Activated CD8-positive, alpha-beta T cell treated with anti-CD3 and anti-CD28 coated beads, Interleukin-2, amount 10 ng/mL, durations not matched to agents 7 days and 5 days (primary cell): ENCODE measurements around the gene BMP7. TPM values are rescaled to one million over a fixed set of nuclear protein-coding genes. Genes with fewer than 3 reads are reported as not detected.

Experiments
- ATAC-seq: fragments of 150-1000 bp; cut with Tn5 transposase; one replicate; pipeline ENCODE4 v1.10.0; 2021; ENCODE audit warnings: moderate library complexity
- CTCF ChIA-PET: fragments of 350-600 bp; sonication (Branson Sonifier 250); formaldehyde crosslinking; loops from one replicate; lab custom pipeline; 2021; ENCODE audit warnings: antibody characterized with exemption; lab: Charles Lee
- POLR2A ChIA-PET: fragments of 350-600 bp; sonication (Branson Sonifier 250); formaldehyde crosslinking; loops from one replicate; lab custom pipeline; 2021; ENCODE audit warnings: antibody characterized with exemption; lab: Charles Lee
- DNase-seq: peaks from one replicate; pipeline ENCODE4 v3.0.0-alpha.2; 2020
- H3K27ac Mint-ChIP-seq: one replicate; pipeline ENCODE4 v1.8.0; 2021; ENCODE audit warnings: mild to moderate bottlenecking, mixed read lengths
- H3K27me3 Mint-ChIP-seq: one replicate; pipeline ENCODE4 v1.8.0; 2021; ENCODE audit warnings: low read depth, mixed read lengths
- H3K36me3 Mint-ChIP-seq: one replicate; pipeline ENCODE4 v1.8.0; 2021; ENCODE audit warnings: low read depth, mixed read lengths
- H3K4me1 Mint-ChIP-seq: one replicate; pipeline ENCODE4 v1.8.0; 2021; ENCODE audit warnings: low read depth, mixed read lengths
- H3K4me3 Mint-ChIP-seq: one replicate; pipeline ENCODE4 v1.8.0; 2021; ENCODE audit warnings: mild to moderate bottlenecking, mixed read lengths
- H3K9me3 Mint-ChIP-seq: one replicate; pipeline ENCODE4 v1.8.0; 2022; ENCODE audit warnings: mixed read lengths; ENCODE audit not compliant: insufficient read depth
- total RNA-seq, 2 experiments: library from RNA; stranded (reverse); gene quantifications; one replicate each; pipeline ENCODE4 v1.2.3, GENCODE V29; 2021

The BMP7 gene
- total RNA-seq, 2 experiments from 2014 or later = not detected

DNA sequence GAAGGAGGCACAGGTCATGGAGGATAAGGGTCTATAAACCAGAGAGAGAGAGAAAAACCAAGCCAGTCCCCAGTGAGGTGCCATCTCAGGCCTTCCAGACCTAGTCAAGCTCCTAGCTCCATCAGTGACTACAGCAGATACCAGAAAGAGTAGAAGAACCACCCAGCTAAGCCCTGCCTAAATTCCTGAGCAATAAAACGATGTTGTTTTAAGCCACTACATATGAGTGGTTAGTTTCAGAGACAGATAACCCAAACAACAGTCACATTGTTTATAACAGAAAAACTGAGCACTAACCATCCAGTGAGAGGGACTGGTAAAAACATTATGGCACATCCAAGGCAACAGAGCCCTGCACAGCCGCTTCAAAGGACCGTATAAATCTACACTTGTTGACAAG, 59.2 kb downstream of the BMP7 start:
- DNase-seq (no peak), ATAC-seq (no peak)
- Mint-ChIP-seq H3K4me3 (no peak overlapping the region), H3K4me1 (no peaks in the 10 kb centered on the region), H3K27ac (no peak overlapping the region), H3K27me3 (no peaks in the 10 kb centered on the region), H3K9me3 (peaks cover 3% of the 10 kb centered on the region), H3K36me3 (no peaks in the 10 kb centered on the region)
- CTCF ChIA-PET = no interaction called here
- POLR2A ChIA-PET = no interaction called here

DNA sequence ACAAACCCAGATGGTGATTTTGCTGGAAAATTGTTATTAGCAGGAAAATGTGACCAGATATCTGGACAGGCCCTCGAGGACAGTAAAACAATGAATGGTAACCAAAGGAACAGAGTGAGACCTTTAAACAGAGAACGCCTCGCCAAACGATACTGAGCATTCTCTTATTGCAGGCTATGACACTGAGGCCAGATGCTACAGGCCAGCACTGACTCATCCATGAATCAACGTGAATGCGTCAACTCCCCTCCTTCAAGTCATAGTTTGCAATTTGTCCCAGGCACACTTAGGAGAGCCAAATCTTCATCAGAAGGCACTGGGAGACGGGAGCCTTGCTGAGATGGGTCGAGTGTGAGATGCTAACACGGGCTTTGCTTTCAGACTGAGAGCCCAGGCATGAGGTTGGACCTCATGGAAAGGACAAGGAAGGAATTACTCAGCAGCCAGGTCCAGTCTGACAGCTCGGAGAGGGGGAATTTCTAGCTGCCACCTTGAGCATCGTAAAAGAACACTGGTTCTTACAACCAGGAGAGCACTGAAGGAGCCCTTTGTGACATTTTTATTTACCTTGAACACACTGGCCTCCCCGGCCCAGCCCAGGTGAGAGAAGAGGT, 60.7 kb downstream of the BMP7 start:
- Mint-ChIP-seq H3K4me1 (no peaks in the 10 kb centered on the region), H3K36me3 (no peaks in the 10 kb centered on the region), H3K4me3 (no peak overlapping the region), H3K27ac (no peak overlapping the region), H3K27me3 (no peaks in the 10 kb centered on the region), H3K9me3 (peaks cover 3% of the 10 kb centered on the region)
- ATAC-seq (no peak), DNase-seq (no peak)
- ChIA-PET CTCF (no interaction called here), POLR2A (no interaction called here)

DNA sequence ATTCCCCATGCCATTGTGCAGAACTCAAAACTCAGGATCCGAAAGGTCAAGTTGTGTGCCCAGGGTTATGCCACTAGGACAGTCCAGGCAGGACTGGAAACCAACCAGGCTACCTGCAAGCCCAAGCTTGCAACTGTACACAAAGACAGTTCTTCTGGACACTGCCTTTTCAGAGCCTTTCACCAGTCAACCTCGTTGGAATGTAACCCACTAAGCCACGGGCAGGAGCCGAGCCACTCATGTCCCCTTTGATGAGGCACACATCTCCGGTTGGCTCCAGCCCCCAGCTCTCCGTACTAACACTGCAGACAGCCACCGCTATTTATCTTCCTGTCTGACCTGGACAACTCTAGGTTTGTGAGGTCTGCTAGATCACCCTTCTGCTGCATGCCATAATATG, 62.5 kb downstream of the BMP7 start:
- POLR2A ChIA-PET = no interaction called here
- no peak for ATAC-seq

DNA sequence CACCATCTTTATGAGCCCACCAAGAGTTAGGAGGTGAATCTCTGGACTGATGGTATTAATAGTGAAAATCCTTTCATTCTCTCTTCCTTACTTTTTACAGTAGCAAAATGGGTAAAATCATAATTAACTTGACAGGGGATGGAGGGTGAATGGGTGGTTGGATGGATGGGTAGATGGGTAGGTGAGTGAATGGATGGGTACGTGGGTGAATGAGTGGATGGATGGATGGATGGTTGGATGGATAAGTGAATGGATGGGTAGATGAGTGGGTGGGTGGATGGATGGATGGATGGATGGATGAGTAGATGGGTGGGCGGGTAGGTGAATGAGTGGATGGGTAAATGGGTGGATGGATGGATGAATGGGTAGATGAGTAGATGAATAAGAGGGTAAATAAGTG, 63.2 kb downstream of the BMP7 start:
- Mint-ChIP-seq H3K9me3 (peaks cover 3% of the 10 kb centered on the region), H3K27ac (no peak overlapping the region), H3K27me3 (no peaks in the 10 kb centered on the region), H3K4me3 (no peak overlapping the region), H3K4me1 (no peaks in the 10 kb centered on the region), H3K36me3 (no peaks in the 10 kb centered on the region)
- no peak for ATAC-seq
- ChIA-PET CTCF (no interaction called here), POLR2A (no interaction called here)
- no peak for DNase-seq

More for the DNA sequence above, 62.5 kb downstream of the BMP7 start:
- CTCF ChIA-PET = no interaction called here
- H3K9me3 Mint-ChIP-seq = peaks cover 3% of the 10 kb centered on the region
- no peaks in the 10 kb centered on the region for H3K36me3 Mint-ChIP-seq
- H3K27ac Mint-ChIP-seq = no peak overlapping the region
- H3K27me3 Mint-ChIP-seq = no peaks in the 10 kb centered on the region
- no peak for DNase-seq
- H3K4me1 Mint-ChIP-seq = no peaks in the 10 kb centered on the region
- no peak overlapping the region for H3K4me3 Mint-ChIP-seq

DNA sequence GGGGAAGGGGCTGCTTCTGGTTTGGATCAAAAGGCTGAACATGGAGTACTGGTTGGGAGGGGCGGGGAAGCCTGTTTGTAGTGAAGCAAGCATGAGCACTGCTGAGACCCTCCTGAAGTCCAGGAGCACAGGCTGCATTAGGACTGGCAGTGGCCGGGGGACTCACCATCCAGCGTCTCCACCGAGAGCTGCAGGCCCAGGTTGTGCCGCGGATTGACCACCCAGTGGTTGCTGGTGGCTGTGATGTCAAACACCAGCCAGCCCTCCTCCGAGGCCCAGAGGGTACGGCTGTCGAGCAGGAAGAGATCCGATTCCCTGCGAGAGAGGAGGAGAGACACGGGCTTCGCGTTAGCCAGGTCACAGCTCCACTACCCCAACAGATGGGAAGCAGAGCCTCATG, 64.1 kb downstream of the BMP7 start:
- no peaks in the 10 kb centered on the region for H3K4me1 Mint-ChIP-seq
- DNase-seq = no peak
- no peak overlapping the region for H3K27ac Mint-ChIP-seq
- H3K27me3 Mint-ChIP-seq = no peaks in the 10 kb centered on the region
- POLR2A ChIA-PET = no interaction called here
- H3K36me3 Mint-ChIP-seq = no peaks in the 10 kb centered on the region
- CTCF ChIA-PET = no interaction called here
- no peak for ATAC-seq
- H3K4me3 Mint-ChIP-seq = no peak overlapping the region
- peaks cover 3% of the 10 kb centered on the region for H3K9me3 Mint-ChIP-seq

DNA sequence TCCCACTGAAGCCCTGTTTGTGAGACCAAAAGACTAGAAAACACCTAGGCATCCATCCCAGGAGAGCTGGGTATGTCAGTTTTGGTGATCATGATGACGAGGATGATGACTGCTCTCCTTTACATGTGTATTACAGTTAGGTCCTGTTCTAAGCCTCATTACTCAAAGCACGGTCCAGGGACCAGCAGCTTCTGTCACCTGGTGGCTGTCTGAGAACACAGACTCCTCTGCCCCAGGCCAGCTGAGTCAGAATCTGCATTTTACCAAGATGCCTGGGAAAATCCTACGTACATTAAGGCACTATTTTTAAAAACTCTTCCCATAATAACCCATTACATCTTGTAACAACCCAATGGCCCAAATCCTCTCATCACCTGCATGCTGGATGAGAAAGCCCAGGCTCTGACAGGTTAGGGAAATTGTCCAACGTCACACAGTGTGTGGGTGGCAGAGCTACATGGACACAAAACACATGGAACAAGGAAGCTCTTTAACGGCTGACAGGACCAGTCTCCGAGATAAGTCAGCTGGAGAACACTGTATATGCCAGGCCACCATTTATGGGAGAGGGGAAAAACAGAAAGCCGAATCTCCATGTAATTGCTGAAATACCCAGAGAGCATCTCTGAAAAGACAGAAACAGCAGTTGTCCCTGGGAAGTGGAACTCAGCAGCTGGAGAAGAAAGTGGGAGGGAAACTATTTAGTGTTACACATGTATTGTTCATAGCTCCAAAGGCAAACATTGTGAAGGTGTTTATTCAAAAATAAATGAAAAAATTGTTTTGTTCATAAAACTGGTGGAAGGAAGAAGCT, 65.4 kb downstream of the BMP7 start:
- Mint-ChIP-seq H3K27me3 (no peaks in the 10 kb centered on the region), H3K36me3 (no peaks in the 10 kb centered on the region), H3K4me3 (no peak overlapping the region), H3K4me1 (no peaks in the 10 kb centered on the region), H3K27ac (no peak overlapping the region), H3K9me3 (no peaks in the 10 kb centered on the region)
- no peak for DNase-seq
- ChIA-PET POLR2A (no interaction called here), CTCF (no interaction called here)
- no peak for ATAC-seq

DNA sequence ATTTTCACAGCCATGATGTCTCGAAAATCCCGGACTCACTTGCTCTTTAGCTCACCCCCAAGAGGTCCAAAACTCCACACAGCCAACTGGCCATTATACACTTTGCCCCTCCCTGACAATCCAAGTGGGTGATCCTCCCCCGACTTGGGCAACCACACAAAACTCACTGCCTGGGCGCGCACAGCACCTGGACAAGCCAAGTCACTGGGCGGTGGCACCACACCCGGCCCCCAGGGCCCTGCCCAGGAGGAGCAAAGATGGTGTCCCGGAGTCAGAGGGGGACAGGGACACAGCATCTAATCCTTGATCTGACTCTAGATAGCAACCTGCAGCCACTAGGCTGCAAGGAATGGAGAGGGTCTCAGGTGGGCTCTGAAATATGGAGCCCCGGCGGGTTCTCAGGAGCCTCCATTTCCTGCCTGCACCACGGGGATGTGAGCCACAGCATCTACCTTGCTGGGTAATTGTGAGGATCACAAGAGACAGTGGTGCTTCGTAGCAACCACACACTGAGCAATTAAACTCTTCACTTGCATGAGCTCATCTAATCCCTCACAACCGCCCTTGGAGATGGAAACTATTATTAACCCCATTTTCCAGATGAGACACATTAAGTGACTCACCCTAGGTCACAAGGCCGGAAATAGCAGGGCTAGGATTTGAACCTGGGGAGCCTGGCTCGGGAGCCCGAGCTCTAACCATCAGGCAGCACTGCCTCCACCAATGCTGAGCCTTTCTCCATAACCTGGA, 66.6 kb downstream of the BMP7 start:
- ChIA-PET CTCF (no interaction called here), POLR2A (no interaction called here)
- Mint-ChIP-seq H3K36me3 (no peaks in the 10 kb centered on the region), H3K27ac (no peak overlapping the region), H3K4me1 (no peaks in the 10 kb centered on the region), H3K9me3 (no peaks in the 10 kb centered on the region), H3K4me3 (no peak overlapping the region), H3K27me3 (no peaks in the 10 kb centered on the region)
- ATAC-seq (no peak), DNase-seq (no peak)

DNA sequence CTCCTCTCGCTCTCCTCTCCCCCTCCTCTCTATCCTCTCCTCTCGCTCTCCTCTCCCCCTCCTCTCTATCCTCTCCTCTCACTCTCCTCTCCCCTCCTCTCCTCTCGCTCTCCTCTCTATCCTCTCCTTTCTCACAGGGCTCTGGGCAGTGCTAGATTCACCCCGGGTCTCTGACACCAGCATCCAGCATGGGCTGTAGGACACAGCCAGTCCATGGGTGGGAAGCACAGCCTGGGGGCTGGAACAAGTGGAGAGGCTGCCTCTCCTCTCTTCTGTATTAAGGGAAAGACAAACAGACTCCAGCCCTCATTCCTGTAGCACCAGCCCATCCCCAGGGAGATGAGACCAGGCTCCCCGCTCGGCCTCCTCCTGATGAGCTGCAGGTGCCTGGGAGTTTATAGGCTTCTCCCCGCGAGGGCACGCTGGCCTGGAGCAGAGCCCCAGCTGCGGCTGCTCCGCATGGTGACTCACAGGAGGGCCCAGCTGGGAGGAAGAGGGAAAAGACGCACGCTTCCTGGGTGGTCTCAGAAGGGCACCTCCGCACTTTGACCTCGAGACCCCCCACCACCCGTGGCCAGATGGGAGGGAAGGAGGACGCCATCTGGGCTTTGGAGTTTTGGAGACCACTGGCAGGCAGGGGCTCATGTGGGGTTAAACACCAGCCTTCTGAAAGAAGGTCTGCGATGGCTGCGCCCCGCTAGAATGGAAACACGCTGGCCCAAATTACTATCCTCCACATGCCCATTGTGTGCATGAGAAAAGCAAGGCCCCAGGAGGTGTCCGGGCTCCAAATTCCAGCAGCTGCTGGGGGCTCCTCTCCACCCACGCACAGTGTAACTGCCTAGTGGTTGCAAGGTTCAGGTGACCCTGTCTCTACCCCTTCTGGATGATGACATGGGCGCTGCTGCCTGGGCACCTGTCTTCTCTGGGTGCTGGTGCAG, 68.0 kb downstream of the BMP7 start:
- ChIA-PET POLR2A (no interaction called here), CTCF (no interaction called here)
- Mint-ChIP-seq H3K4me1 (no peaks in the 10 kb centered on the region), H3K9me3 (no peaks in the 10 kb centered on the region), H3K27me3 (no peaks in the 10 kb centered on the region), H3K4me3 (no peak overlapping the region), H3K27ac (no peak overlapping the region), H3K36me3 (no peaks in the 10 kb centered on the region)
- ATAC-seq (no peak), DNase-seq (no peak)

DNA sequence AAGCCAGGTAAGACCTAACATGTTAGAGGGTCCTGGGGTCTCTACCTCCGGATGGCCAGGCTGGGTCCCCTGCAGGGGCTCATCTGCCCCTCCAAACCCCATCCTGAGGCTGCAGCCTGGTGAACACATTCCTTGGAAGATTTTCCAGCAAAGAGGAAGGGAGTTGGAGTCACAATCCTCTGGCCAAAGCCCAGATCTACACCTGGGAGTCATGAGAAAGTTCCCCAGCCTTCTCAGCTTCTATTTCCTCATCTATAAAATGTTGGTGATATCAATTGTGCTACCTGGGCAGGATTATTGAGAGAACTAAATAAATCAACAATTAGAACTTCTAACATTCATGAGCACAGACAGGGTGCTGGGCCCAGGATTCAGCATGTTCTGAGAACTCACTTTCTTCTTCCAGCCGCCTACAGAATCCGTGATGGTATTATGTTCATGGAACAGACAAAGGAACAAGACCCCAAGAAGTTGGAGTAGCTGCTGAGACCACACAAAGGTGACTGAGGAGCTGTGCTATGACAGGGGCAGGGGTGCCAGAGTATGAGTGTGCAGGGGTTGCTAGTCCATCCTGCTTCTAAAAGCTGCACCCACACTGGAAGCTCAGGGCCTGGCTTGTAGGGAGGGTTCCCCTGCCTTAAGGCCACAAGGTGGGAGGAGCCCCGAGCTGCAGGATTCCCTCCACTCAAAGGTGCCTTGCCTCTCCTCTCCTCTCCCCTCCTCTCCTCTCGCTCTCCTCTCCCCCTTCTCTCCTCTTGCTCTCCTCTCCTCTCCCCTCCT, 68.9 kb downstream of the BMP7 start:
- DNase-seq (no peak), ATAC-seq (no peak)
- no peaks in the 10 kb centered on the region for H3K27me3 Mint-ChIP-seq
- H3K4me3 Mint-ChIP-seq = no peak overlapping the region
- H3K36me3 Mint-ChIP-seq = no peaks in the 10 kb centered on the region
- no peak overlapping the region for H3K27ac Mint-ChIP-seq
- no peaks in the 10 kb centered on the region for H3K4me1 Mint-ChIP-seq
- CTCF ChIA-PET = no interaction called here
- POLR2A ChIA-PET = no interaction called here
- H3K9me3 Mint-ChIP-seq = no peaks in the 10 kb centered on the region

DNA sequence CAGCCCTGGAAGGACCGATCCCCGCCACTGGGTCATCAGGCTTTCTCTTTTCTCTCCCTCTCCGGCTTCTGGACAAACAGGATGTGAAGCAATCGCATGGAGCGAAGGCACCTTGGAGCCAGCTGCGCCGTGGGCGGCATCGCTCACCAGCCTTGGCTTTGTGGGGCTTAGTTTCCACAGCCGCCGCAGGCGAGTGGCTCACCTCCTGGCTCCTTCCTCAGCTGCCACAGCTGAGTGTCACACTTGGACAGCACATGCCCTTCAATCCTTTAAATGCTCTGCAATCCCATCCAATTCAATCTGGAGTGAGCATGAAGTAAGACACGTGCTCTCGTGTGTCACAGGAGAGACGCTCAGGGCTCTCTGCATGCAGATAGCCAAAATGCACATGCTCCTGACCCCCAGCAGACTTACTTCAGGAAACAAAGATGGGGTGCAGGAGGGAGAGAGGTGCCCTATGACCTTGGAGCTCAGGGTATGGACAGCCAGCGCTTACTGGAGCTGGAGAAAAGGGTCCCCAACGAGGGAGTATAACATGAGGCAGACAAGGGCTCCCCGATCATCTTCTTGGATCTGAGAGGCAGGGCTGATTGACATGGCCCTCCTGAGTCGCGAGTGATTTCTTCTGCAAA, 70.9 kb downstream of the BMP7 start:
- ATAC-seq (no peak), DNase-seq (no peak)
- Mint-ChIP-seq H3K36me3 (no peaks in the 10 kb centered on the region), H3K9me3 (no peaks in the 10 kb centered on the region), H3K27ac (no peak overlapping the region), H3K4me1 (no peaks in the 10 kb centered on the region), H3K27me3 (no peaks in the 10 kb centered on the region), H3K4me3 (no peak overlapping the region)
- CTCF ChIA-PET = no interaction called here
- POLR2A ChIA-PET = no interaction called here

DNA sequence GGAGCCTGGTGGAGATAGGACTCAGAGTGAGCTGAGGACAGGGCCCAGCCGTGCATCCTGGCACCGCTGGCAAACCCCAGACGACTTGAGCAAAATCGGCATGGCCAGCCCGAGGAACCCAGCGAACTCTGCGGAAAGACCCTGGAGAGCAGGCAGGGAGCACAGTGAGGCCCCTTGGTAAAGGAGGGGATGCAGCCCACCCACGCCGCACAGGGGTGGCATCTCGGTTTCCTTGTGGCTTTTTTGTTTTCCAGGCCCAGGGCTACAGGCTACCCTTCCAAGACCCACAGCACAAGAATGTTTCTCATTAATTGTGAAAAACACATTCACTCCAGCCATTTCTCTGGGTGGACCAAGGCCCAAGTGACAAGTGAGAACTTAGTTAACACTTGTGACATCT, 71.4 kb downstream of the BMP7 start:
- Mint-ChIP-seq H3K36me3 (no peaks in the 10 kb centered on the region), H3K4me3 (no peak overlapping the region), H3K4me1 (no peaks in the 10 kb centered on the region), H3K27me3 (no peaks in the 10 kb centered on the region), H3K27ac (no peak overlapping the region), H3K9me3 (no peaks in the 10 kb centered on the region)
- CTCF ChIA-PET = no interaction called here
- DNase-seq (no peak), ATAC-seq (no peak)
- POLR2A ChIA-PET = no interaction called here
